ENCODE measurements around the gene SHF.
A peak's percentile ranks its signal among the peaks of the same experiment; 100 is the strongest.

Gene SHF

DNA sequence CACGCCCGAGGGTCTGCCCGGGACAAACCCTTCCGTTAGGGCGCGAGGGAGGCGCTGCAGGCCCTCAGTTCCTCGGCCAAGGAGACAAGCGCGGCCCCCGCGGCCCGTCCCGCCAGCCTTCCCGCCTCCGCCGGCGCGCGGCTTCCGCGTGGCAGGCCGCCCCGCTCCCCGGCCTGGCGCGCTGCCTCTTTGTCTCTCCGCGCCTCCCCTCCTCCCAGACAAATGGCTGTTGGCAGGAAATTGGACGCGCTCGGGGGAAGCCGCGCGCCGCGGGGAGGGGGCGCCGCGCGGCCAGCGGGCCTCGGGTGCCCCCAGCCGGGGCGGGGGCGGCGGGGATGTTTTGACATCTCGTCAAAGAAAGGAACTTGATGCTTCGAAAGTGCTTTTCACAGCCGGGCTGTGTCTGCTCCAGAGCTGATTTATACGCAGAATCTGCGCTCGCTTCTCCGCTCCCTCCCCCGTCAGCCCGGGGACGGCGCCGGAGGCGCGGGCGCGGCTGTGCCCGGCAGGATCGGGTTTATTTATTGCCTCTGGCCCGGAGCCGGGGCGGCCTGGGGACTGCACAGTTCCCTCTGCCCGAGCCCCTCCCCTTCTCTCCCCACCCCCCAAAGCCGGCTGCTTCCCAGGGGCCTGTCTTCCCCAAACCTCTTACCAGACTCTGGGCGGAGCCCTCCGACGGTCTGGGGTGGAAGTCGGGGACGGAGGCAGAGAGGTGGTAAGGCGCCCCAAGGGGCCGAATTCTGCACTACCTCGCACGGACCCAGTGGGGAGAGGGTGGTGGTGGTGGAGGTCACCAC, 20.7 kb downstream of the SHF start (continued):
- TF ChIP-seq ZNF404 (tag by site-specific recombination; IDR thresholded peaks at IDR 0.05): no peak
- 0 out of 2 replicates have a peak, but pooled peaks have one; percentile 20 for TF ChIP-seq YY1 (tag by site-specific recombination; IDR thresholded peaks at IDR 0.05)
- no peak for TF ChIP-seq ZSCAN16 (tag by site-specific recombination; IDR thresholded peaks at IDR 0.05)
- no peak for TF ChIP-seq ZNF121 (tag by site-specific recombination; IDR thresholded peaks at IDR 0.05)
- TF ChIP-seq BCL11B (tag by site-specific recombination; IDR thresholded peaks at IDR 0.05; ENCODE audit: low read depth): 0 out of 2 replicates have a peak, but pooled peaks have one; percentile 41
- no peak for TF ChIP-seq ZNF416 (tag by site-specific recombination; IDR thresholded peaks at IDR 0.05)
- TF ChIP-seq ZNF423 (tag by site-specific recombination; IDR thresholded peaks at IDR 0.05): no peak
- TF ChIP-seq ZNF549 (tag by site-specific recombination; IDR thresholded peaks at IDR 0.05): no peak
- peak; percentile 55; the same call in 1 of the 2 replicates for TF ChIP-seq ZBTB8A (tag by site-specific recombination; IDR thresholded peaks at IDR 0.05)
- TF ChIP-seq ZNF670 (tag by site-specific recombination; IDR thresholded peaks at IDR 0.05; ENCODE audit: low read depth): no peak
- TF ChIP-seq ZNF621 (tag by site-specific recombination; IDR thresholded peaks at IDR 0.05): no peak
- TF ChIP-seq, protein P1, sequence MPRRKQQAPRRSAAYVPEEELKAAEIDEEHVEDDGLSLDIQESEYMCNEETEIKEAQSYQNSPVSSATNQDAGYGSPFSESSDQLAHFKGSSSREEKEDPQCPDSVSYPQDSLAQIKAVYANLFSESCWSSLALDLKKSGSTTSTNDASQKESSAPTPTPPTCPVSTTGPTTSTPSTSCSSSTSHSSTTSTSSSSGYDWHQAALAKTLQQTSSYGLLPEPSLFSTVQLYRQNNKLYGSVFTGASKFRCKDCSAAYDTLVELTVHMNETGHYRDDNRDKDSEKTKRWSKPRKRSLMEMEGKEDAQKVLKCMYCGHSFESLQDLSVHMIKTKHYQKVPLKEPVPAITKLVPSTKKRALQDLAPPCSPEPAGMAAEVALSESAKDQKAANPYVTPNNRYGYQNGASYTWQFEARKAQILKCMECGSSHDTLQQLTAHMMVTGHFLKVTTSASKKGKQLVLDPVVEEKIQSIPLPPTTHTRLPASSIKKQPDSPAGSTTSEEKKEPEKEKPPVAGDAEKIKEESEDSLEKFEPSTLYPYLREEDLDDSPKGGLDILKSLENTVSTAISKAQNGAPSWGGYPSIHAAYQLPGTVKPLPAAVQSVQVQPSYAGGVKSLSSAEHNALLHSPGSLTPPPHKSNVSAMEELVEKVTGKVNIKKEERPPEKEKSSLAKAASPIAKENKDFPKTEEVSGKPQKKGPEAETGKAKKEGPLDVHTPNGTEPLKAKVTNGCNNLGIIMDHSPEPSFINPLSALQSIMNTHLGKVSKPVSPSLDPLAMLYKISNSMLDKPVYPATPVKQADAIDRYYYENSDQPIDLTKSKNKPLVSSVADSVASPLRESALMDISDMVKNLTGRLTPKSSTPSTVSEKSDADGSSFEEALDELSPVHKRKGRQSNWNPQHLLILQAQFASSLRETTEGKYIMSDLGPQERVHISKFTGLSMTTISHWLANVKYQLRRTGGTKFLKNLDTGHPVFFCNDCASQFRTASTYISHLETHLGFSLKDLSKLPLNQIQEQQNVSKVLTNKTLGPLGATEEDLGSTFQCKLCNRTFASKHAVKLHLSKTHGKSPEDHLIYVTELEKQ (tag by site-specific recombination; IDR thresholded peaks at IDR 0.05; ENCODE audit: borderline replicate concordance): no peak
- TF ChIP-seq ZNF24 (tag by site-specific recombination; IDR thresholded peaks at IDR 0.05): no peak
- peak; percentile 93; the same call in 1 of the 2 replicates for TF ChIP-seq ZBTB48 (tag by site-specific recombination; IDR thresholded peaks at IDR 0.05)
- TF ChIP-seq, protein P2, sequence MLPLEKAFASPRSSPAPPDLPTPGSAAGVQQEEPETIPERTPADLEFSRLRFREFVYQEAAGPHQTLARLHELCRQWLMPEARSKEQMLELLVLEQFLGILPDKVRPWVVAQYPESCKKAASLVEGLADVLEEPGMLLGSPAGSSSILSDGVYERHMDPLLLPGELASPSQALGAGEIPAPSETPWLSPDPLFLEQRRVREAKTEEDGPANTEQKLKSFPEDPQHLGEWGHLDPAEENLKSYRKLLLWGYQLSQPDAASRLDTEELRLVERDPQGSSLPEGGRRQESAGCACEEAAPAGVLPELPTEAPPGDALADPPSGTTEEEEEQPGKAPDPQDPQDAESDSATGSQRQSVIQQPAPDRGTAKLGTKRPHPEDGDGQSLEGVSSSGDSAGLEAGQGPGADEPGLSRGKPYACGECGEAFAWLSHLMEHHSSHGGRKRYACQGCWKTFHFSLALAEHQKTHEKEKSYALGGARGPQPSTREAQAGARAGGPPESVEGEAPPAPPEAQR (tag by site-specific recombination; IDR thresholded peaks at IDR 0.05): no peak
- peak; percentile 34; the same call in 1 of the 2 replicates for TF ChIP-seq SP2 (tag by site-specific recombination; IDR thresholded peaks at IDR 0.05)
- TF ChIP-seq ZNF184 (tag by site-specific recombination; IDR thresholded peaks at IDR 0.05): no peak
- no peak for TF ChIP-seq ZNF133 (tag by site-specific recombination; IDR thresholded peaks at IDR 0.05)
- TF ChIP-seq ZNF785 (tag by site-specific recombination; IDR thresholded peaks at IDR 0.05): no peak
- peak; percentile 24; the same call in 1 of the 2 replicates for TF ChIP-seq ZIC2 (tag by site-specific recombination; IDR thresholded peaks at IDR 0.05)
- TF ChIP-seq, protein P3, sequence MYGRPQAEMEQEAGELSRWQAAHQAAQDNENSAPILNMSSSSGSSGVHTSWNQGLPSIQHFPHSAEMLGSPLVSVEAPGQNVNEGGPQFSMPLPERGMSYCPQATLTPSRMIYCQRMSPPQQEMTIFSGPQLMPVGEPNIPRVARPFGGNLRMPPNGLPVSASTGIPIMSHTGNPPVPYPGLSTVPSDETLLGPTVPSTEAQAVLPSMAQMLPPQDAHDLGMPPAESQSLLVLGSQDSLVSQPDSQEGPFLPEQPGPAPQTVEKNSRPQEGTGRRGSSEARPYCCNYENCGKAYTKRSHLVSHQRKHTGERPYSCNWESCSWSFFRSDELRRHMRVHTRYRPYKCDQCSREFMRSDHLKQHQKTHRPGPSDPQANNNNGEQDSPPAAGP (tag by site-specific recombination; IDR thresholded peaks at IDR 0.05): no peak
- no peak for TF ChIP-seq ZNF23 (tag by site-specific recombination; IDR thresholded peaks at IDR 0.05; ENCODE audit: borderline replicate concordance)
- no peak for TF ChIP-seq ZBTB1 (tag by site-specific recombination; IDR thresholded peaks at IDR 0.05)
- TF ChIP-seq ZFHX2 (tag by site-specific recombination; conservative IDR thresholded peaks at IDR 0.05): no peak; the same call in 1 of the 2 replicates
- TF ChIP-seq ZNF248 (tag by site-specific recombination; IDR thresholded peaks at IDR 0.05): no peak
- TF ChIP-seq ZSCAN30 (tag by site-specific recombination; IDR thresholded peaks at IDR 0.05): 0 out of 2 replicates have a peak, but pooled peaks have one; percentile 22
- TF ChIP-seq, protein P4, sequence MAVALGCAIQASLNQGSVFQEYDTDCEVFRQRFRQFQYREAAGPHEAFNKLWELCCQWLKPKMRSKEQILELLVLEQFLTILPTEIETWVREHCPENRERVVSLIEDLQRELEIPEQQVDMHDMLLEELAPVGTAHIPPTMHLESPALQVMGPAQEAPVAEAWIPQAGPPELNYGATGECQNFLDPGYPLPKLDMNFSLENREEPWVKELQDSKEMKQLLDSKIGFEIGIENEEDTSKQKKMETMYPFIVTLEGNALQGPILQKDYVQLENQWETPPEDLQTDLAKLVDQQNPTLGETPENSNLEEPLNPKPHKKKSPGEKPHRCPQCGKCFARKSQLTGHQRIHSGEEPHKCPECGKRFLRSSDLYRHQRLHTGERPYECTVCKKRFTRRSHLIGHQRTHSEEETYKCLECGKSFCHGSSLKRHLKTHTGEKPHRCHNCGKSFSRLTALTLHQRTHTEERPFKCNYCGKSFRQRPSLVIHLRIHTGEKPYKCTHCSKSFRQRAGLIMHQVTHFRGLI (tag by site-specific recombination; IDR thresholded peaks at IDR 0.05): no peak
- no peak for TF ChIP-seq ZNF76 (tag by site-specific recombination; IDR thresholded peaks at IDR 0.05; ENCODE audit: borderline replicate concordance, low read depth)
- no peak for TF ChIP-seq ZFP37 (tag by site-specific recombination; IDR thresholded peaks at IDR 0.05)
- TF ChIP-seq ZNF341 (tag by site-specific recombination; IDR thresholded peaks at IDR 0.05; ENCODE audit: low read depth): peak; percentile 46; the same call in 1 of the 2 replicates
- peak; percentile 11; the same call in 1 of the 2 replicates for TF ChIP-seq ZNF335 (tag by site-specific recombination; conservative IDR thresholded peaks at IDR 0.05)
- TF ChIP-seq, protein P5, sequence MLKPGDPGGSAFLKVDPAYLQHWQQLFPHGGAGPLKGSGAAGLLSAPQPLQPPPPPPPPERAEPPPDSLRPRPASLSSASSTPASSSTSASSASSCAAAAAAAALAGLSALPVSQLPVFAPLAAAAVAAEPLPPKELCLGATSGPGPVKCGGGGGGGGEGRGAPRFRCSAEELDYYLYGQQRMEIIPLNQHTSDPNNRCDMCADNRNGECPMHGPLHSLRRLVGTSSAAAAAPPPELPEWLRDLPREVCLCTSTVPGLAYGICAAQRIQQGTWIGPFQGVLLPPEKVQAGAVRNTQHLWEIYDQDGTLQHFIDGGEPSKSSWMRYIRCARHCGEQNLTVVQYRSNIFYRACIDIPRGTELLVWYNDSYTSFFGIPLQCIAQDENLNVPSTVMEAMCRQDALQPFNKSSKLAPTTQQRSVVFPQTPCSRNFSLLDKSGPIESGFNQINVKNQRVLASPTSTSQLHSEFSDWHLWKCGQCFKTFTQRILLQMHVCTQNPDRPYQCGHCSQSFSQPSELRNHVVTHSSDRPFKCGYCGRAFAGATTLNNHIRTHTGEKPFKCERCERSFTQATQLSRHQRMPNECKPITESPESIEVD (tag by site-specific recombination; IDR thresholded peaks at IDR 0.05): no peak
